Mucosa of rectum (tissue), 2 donors: ENCODE data around the gene AANAT.

Source experiments
- H3K27ac ChIP-seq, 2 donors: one replicate each; pipeline ENCODE4 v1.7.0; 2013; ENCODE audit warnings: inconsistent platforms in 2 of 2, low read depth in 2 of 2, low read length in 2 of 2
- H3K27me3 ChIP-seq, 2 donors: one replicate each; pipeline ENCODE4 v1.7.0; 2013; ENCODE audit warnings: low read length in 2 of 2; ENCODE audit not compliant: control insufficient read depth in 2 of 2, insufficient read depth in 2 of 2
- H3K36me3 ChIP-seq, 2 donors: one replicate each; pipeline ENCODE4 v1.7.0; 2013; ENCODE audit warnings: low read length in 2 of 2; ENCODE audit not compliant: control insufficient read depth in 2 of 2, insufficient read depth in 2 of 2
- H3K4me1 ChIP-seq, 2 donors: one replicate each; pipeline ENCODE4 v1.7.0; 2013; ENCODE audit warnings: low read length in 2 of 2, mild to moderate bottlenecking in 1 of 2; ENCODE audit not compliant: control insufficient read depth in 2 of 2, insufficient read depth in 2 of 2
- H3K4me3 ChIP-seq, 2 donors: one replicate each; pipeline ENCODE4 v1.7.0; 2013; ENCODE audit warnings: low read length in 2 of 2
- H3K9ac ChIP-seq, 2 donors: one replicate each; pipeline ENCODE4 v1.7.0; 2013; ENCODE audit warnings: low read length in 2 of 2, low read depth in 1 of 2, mild to moderate bottlenecking in 1 of 2
- H3K9me3 ChIP-seq, 2 donors: one replicate each; pipeline ENCODE4 v1.7.0; 2013; ENCODE audit warnings: low read length in 2 of 2; ENCODE audit not compliant: control insufficient read depth in 2 of 2
- donor health status: healthy.
- donor health status: Normal muscosa, but diverticular disease.

Gene AANAT

GRCh38 chr17:76452127-76452659 lies 15.2 kb upstream of the AANAT start:
- Histone ChIP-seq H3K9me3 (no peaks in the 10 kb centered on the region), H3K27ac (no peak overlapping the region), H3K27me3 (no peaks in the 10 kb centered on the region), H3K36me3 (no peaks in the 10 kb centered on the region), H3K4me3 (peak overlapping the region; percentile 70 to 76), H3K4me1 (peaks cover 8 to 9% of the 10 kb centered on the region in 2 donors), H3K9ac (peak overlapping the region; percentile 15 to 51)

GRCh38 chr17:76452660-76453430 lies 14.6 kb upstream of the AANAT start, which contains the start of gene UBE2O:
TSS of gene UBE2O (minus strand) at chr17:76453152. CDS start at chr17:76453141, 11 bp downstream.
- H3K27ac ChIP-seq, result peak within 1 kb of the TSS; percentile 43 to 61
- H3K4me3 ChIP-seq, result peak within 1 kb of the TSS; percentile 70 to 76
- H3K4me1 ChIP-seq, result peaks cover 8 to 9% of the 10 kb centered on the region in 2 donors
- H3K27me3 ChIP-seq, result no peaks in the 10 kb centered on the region
- no peaks in the 10 kb centered on the region for H3K36me3 ChIP-seq
- no peaks in the 10 kb centered on the region for H3K9me3 ChIP-seq
- peak within 1 kb of the TSS; percentile 41 to 73 for H3K9ac ChIP-seq

GRCh38 chr17:76453431-76453743 lies 14.0 kb upstream of the AANAT start:
- peak overlapping the region in 1 of 2 donors; percentile 76 for H3K4me3 ChIP-seq
- peaks cover 8 to 9% of the 10 kb centered on the region in 2 donors for H3K4me1 ChIP-seq
- H3K27me3 ChIP-seq, result no peaks in the 10 kb centered on the region
- no peak overlapping the region for H3K27ac ChIP-seq
- H3K9ac ChIP-seq, result no peak overlapping the region
- H3K9me3 ChIP-seq, result no peaks in the 10 kb centered on the region
- no peaks in the 10 kb centered on the region for H3K36me3 ChIP-seq

GRCh38 chr17:76458580-76459490 lies 8.6 kb upstream of the AANAT start:
- H3K27ac ChIP-seq, result no peak overlapping the region
- peaks cover 0 to 2% of the 10 kb centered on the region in 2 donors for H3K27me3 ChIP-seq
- H3K36me3 ChIP-seq, result no peaks in the 10 kb centered on the region

GRCh38 chr17:76459674-76460073 lies 7.7 kb upstream of the AANAT start:
- H3K27ac ChIP-seq, result no peak overlapping the region
- no peaks in the 10 kb centered on the region for H3K9me3 ChIP-seq
- no peak overlapping the region for H3K4me3 ChIP-seq
- no peak overlapping the region for H3K9ac ChIP-seq
- peaks cover 0 to 2% of the 10 kb centered on the region in 2 donors for H3K27me3 ChIP-seq
- no peaks in the 10 kb centered on the region for H3K36me3 ChIP-seq
- no peaks in the 10 kb centered on the region for H3K4me1 ChIP-seq

More at GRCh38 chr17:76458580-76459490, 8.6 kb upstream of the AANAT start:
- H3K4me1 ChIP-seq, result no peaks in the 10 kb centered on the region
- no peak overlapping the region for H3K9ac ChIP-seq
- no peaks in the 10 kb centered on the region for H3K9me3 ChIP-seq
- no peak overlapping the region for H3K4me3 ChIP-seq

GRCh38 chr17:76461765-76462555 lies 5.4 kb upstream of the AANAT start:
- H3K36me3 ChIP-seq, result no peaks in the 10 kb centered on the region
- no peaks in the 10 kb centered on the region for H3K4me1 ChIP-seq
- H3K9me3 ChIP-seq, result no peaks in the 10 kb centered on the region
- no peak overlapping the region for H3K4me3 ChIP-seq
- no peak overlapping the region for H3K27ac ChIP-seq
- H3K9ac ChIP-seq, result no peak overlapping the region
- H3K27me3 ChIP-seq, result peaks cover 0 to 2% of the 10 kb centered on the region in 2 donors

- no peak overlapping the region for H3K27ac ChIP-seq
- H3K27me3 ChIP-seq, result peaks cover 0 to 2% of the 10 kb centered on the region in 2 donors
- no peaks in the 10 kb centered on the region for H3K9me3 ChIP-seq
- no peak overlapping the region for H3K4me3 ChIP-seq
- H3K9ac ChIP-seq, result no peak overlapping the region
- H3K36me3 ChIP-seq, result no peaks in the 10 kb centered on the region
- H3K4me1 ChIP-seq, result no peaks in the 10 kb centered on the region
Measured at GRCh38 chr17:76462556-76463290, 4.7 kb upstream of the AANAT start.

GRCh38 chr17:76466775-76467130 lies 650 bp upstream of the AANAT start:
- H3K27me3 ChIP-seq, result peaks cover 0 to under 1% of the 10 kb centered on the region in 2 donors
- no peaks in the 10 kb centered on the region for H3K4me1 ChIP-seq
- H3K27ac ChIP-seq, result no peak overlapping the region
- no peaks in the 10 kb centered on the region for H3K9me3 ChIP-seq
- H3K9ac ChIP-seq, result no peak overlapping the region
- H3K36me3 ChIP-seq, result peaks cover 0 to 2% of the 10 kb centered on the region in 2 donors
- H3K4me3 ChIP-seq, result no peak overlapping the region
